ENCODE measurements around the gene CNOT6. TPM values are rescaled to one million over a fixed set of nuclear protein-coding genes. Genes with fewer than 3 reads are reported as not detected.
"Not testable (repeated sequence)": the region's sequence is repeated elsewhere in the genome, so short reads cannot be mapped to it uniquely, and the experiment has no call there.

The CNOT6 gene
- total RNA-seq, 1 donor from 2014 or later: 38.6 TPM

GRCh38 chr5:180470966-180471582, 23.1 kb upstream of the CNOT6 start:
- intact Hi-C loops (cut with micrococcal nuclease): loop anchor here (1.0 to 5.0 kb wide), 4 partner anchors 117 to 270 kb away; no protein-coding TSS in a partner anchor

GRCh38 chr5:180471866-180472265, 22.3 kb upstream of the CNOT6 start:
- intact Hi-C loops (cut with micrococcal nuclease): loop anchor here (1.0 to 5.0 kb wide), 4 partner anchors 118 to 271 kb away; no protein-coding TSS in a partner anchor

GRCh38 chr5:180472269-180472668, 21.9 kb upstream of the CNOT6 start:
- intact Hi-C loops (cut with micrococcal nuclease): loop anchor here (5.0 kb wide), 1 partner anchor 135 kb away; no protein-coding TSS in a partner anchor

DNA sequence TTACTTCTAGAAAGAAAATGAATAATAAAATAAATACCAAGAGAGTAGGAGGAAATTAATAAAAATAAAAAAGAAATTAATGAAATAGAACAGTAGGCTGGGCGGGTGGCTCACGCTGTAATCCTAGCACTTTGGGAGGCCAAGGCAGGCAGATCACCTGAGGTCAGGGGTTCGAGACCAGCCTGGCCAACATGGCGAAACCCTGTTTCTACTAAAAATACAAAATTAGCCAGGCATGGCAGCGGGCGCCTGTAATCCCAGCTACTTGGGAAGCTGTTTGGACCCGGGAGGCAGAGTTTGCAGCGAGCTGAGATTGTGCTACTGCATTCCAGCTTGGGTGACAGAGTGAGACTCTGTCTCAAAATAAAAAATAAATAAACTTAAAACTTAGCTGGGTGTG, 20.8 kb upstream of the CNOT6 start:
- intact Hi-C loops (cut with micrococcal nuclease): loop anchor here (5.0 kb wide), 1 partner anchor 134 kb away; no protein-coding TSS in a partner anchor

- intact Hi-C loops (cut with micrococcal nuclease): loop anchor here (5.0 kb wide), 1 partner anchor 133 kb away; no protein-coding TSS in a partner anchor
Measured at GRCh38 chr5:180474569-180474968, 19.6 kb upstream of the CNOT6 start.

DNA sequence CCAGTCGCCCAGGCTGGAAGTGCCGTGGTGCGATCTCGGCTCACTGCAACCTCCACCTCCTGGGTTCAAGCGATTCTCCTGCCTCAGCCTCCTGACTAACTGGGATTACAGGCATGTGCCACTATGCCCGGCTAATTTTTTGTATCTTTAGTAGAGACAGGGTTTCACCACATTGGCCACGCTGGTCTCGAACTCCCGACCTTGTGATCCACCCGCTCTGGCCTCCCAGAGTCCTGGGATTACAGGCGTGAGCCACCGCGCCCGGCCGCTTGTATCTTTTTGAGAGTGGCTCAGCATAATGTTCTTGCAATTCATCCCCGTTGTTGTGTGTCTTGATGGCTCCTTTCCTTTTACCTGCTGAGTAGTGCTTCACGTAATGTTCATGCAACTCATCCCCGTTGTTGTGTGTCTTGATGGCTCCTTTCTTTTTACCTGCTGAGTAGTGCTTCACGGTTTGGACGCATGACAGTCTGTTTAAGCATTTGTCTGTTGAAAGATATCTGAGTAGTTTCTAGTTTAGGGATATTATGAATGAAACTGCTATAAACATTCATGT, 18.1 kb upstream of the CNOT6 start:
- intact Hi-C loops (cut with micrococcal nuclease): not testable (repeated sequence)

DNA sequence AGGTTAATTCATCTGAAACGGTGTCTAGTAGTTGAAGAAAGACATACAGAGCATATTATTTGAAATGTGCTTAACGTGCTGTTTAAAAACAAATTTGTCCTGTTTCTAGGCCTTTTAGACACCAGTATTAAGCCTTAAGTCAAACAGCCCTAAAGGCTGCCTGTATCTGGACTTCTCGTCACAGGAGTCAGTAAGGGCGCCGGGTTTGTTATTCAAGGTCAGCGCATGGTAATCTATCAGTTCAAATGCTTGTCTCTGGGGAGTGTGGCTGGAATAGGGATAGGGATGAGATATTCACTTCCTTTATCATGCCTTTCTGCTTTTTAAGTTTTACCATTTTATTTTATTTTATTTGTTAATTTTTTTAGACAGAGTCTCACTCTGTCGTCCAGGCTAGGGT, 9.4 kb upstream of the CNOT6 start:
- intact Hi-C loops (cut with micrococcal nuclease): no loop called here

DNA sequence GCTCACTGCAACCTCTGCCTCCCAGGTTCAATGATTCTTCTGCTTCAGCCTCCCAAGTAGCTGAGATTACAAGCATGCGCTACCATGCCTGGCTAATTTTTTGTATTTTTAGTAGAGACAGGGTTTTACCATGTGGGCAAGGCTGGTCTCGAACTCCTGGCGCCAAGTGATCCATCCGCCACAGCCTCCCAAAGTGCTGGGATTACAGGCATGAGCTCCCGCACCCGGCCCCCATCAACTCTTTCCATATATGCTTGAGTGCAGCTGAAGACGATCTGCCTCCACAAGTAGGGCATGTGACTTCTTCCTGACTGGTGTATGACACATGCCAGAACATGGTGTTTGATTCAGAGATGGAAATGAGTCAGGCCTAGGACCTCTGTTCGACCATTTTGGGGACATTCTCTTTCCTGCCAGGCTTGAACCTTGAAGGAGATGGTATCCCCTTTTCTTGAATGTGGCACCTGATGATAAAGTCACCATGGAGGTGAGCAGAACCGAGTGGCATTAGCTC, 7.5 kb upstream of the CNOT6 start:
- intact Hi-C loops (cut with micrococcal nuclease): no loop called here

DNA sequence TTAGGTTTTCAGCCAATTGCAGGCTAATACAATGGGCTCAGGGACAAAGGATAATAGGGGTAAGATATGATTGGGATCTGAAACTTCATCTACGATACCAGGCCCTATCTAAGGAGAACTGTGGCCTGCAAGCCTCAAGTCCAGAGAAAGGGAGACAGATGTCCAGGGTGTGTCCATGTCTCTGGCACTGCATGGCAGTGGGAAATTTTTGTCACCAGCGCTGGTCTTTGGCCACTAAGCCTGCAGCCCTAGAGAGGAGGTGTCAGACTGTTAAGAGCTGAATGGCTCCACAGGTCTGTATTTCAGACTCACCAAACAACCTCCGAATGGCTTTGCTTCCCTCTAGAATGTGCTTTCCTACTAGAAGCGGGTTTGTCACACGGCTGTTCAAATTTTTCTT, 6.6 kb upstream of the CNOT6 start:
- intact Hi-C loops (cut with micrococcal nuclease): no loop called here

- intact Hi-C loops (cut with micrococcal nuclease): loop anchor here (5.0 to 10.0 kb wide), 3 partner anchors 677 to 934 kb away; partner anchors contain the start of gene CANX
Measured at GRCh38 chr5:180491496-180491895, 2.7 kb upstream of the CNOT6 start.

GRCh38 chr5:180492226-180492903, 1.8 kb upstream of the CNOT6 start:
- intact Hi-C loops (cut with micrococcal nuclease): loop anchor here (5.0 to 10.0 kb wide), 3 partner anchors 678 to 935 kb away; partner anchors contain the start of gene CANX

DNA sequence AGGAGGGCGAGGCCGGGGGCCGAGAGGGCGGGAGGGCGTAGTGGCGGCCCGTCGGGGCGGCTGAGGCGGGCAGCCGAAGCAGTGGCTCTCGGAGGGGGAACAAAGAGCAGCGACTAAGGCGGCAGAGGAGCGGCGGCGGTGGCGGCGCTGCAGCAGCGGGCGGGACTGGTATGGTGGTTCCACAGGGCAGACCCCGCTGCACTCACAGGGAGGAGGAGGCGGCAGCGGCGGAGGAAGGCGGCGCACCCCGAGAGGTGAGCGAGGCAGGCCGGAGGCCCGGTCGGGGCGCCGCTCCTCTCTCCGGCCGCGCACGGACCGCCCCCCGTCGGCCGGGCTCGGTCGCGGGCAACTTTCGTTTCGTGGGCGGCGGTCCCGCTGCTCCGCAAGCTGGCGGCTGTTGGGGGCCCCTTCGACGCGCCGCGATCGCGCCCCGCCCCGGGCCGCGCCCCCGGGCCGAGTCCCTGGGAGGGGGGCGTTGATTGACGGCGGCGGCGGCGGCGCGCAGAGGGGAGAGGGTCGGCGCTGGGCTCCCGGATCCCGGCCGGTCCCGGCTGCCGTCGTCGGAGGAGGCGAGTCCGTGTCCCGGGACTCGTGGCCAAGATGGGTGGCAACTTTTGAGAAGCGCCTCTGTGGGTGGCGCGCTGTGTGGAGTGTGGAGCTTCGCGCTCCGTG, 467 bp downstream of the CNOT6 start:
- intact Hi-C loops (cut with micrococcal nuclease): loop anchor here (1.0 to 10.0 kb wide), 10 partner anchors 141 to 1868 kb away; partner anchors contain the start of genes CANX, CLK4, GFPT2 and MAPK9

- intact Hi-C loops (cut with micrococcal nuclease): loop anchor here (2.0 to 10.0 kb wide), 6 partner anchors 202 to 1868 kb away; partner anchors contain the start of genes CANX, CLK4, MAPK9 and ZFP62
Measured at GRCh38 chr5:180495292-180495691, 1.1 kb downstream of the CNOT6 start.

DNA sequence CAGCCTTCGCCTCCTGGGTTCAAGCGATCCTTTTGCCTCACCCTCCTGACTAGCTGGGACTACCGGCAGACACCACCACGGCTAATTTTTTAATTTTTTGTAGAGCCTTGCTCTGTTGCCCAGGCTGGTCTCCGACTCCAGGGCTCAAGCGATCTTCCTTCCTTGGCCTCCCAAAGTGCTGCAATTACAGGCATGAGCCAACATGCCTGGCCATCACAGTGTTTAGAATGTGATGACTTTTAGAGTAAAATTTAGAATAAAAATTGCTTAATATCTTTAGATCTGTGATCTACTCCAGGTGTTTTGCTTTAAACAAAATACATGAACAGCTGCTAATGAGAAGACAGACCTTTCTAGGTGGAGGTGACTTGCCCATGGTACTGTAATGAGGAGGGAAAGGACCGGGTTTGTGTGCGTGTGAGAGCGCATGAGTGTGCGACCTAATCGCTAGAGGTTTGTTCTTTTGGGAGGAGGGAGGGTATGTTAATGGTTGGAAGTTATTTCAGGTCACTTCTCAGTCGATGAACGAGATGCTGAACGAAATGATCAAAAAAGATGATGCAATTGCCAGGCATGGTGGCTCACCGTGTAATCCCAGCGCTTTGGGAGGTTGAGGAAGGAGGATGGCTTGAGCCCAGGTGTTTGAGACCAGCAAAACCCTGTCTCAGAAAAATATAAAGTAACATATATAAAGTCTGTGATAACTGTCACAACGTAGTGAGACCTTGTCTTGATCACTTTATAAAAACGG, 2.0 kb downstream of the CNOT6 start:
- intact Hi-C loops (cut with micrococcal nuclease): loop anchor here (2.0 to 10.0 kb wide), 6 partner anchors 203 to 1869 kb away; partner anchors contain the start of genes CANX, CLK4, MAPK9 and ZFP62

DNA sequence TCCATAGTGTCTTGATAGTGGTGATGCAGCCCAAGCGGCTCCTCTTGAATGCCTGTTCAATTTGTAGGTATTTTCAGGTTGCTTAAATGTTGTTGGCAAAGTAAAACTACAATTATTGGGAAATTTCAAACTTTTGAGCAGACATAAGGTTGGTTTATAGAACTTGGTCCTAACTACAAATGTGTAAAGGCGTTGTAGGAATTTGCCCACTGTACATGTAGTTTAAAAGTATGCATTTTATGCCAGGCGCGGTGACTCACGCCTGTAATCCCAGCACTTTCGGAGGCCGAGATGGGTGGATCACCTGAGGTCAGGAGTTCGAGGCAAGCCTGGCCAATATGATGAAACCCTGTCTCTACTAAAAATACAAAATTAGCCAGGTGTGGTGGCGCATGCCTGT, 2.6 kb downstream of the CNOT6 start:
- intact Hi-C loops (cut with micrococcal nuclease): loop anchor here (10.0 kb wide), 2 partner anchors 682 to 802 kb away; partner anchors contain the start of gene CANX

GRCh38 chr5:180497865-180498264, 3.7 kb downstream of the CNOT6 start:
- intact Hi-C loops (cut with micrococcal nuclease): loop anchor here (10.0 kb wide), 2 partner anchors 683 to 803 kb away; partner anchors contain the start of gene CANX

DNA sequence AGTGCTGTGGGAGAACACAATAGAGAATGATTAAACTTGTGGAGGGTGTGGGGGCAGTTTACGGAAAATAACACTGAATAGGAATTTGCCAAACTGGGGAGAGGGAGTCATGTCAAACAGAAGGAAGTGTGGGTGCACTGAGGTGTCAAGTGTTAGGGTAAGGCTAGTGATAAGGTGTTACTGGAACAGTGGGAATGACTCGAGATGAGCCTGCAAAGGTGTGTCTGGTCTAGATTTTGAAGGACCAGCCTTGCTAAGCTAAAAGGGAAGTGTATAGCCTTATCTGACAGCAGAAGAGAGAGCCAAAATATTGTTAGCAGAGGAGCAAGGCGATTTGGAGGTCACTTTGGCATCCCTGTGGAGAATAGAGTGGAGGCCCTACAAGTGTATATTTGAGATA, 4.2 kb downstream of the CNOT6 start:
- intact Hi-C loops (cut with micrococcal nuclease): loop anchor here (10.0 kb wide), 2 partner anchors 684 to 804 kb away; partner anchors contain the start of gene CANX

- intact Hi-C loops (cut with micrococcal nuclease): loop anchor here (10.0 kb wide), 2 partner anchors 685 to 805 kb away; partner anchors contain the start of gene CANX
Measured at GRCh38 chr5:180499684-180500083, 5.5 kb downstream of the CNOT6 start.

DNA sequence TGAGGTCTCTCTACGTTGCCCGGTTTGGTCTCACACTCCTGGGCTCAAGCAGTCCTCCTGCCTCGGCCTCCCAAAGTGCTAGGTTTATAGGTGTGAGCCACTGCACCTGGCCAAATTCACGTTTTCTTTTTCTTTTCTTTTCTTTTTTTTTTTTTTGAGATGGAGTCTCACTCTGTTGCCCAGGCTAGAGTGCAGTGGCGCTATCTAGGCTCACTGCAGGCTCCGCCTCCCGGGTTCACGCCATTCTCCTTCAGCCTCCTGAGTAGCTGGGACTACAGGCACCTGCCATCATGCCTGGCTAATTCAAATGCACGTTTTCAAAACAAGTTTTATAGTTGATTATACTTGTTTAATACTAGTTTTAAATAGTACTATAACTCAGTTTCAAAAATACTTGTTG, 6.1 kb downstream of the CNOT6 start:
- intact Hi-C loops (cut with micrococcal nuclease): not testable (repeated sequence)

DNA sequence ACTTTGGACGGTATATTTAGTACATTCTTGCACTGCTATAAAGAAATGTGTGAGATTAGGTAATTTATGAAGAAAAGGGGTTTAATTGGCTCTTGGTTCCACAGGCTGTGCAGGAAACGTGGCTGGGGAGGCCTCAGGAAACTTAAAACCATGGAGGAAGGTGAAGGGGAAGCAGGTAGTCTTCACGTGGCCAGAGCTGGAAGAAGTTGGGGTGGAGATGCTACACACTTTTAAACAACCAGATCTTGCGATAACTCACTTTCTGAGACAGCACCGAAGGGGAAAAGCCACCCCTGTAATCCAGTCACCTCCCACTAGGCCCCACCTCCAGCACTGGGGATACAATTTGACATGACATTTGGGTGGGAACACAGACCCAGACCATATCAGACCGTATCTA, 13.5 kb downstream of the CNOT6 start:
- intact Hi-C loops (cut with micrococcal nuclease): no loop called here

Data from T-helper 1 cell treated with Interleukin-12 subunit alpha and Interleukin-12 subunit beta and Interleukin-4 antibody, amounts not matched to agents 30 ng/mL and 1 ng/mL, for 36 hours (primary cell).